GM04503 (cell line): ENCODE data around the gene ASB7.

Experiments
- DNase-seq: peaks from one replicate; pipeline ENCODE4 v3.0.0-alpha.2; 2012; ENCODE audit warnings: low read depth

ASB7 gene

GRCh38 chr15:100597862-100598261 is 4.5 kb upstream of the ASB7 start:
- no peak for DNase-seq

- DNase-seq: no peak
These were observed 3.7 kb upstream of the ASB7 start for GRCh38 chr15:100598655-100599054.

GRCh38 chr15:100601163-100601562 is 1.2 kb upstream of the ASB7 start:
- no peak for DNase-seq

DNA sequence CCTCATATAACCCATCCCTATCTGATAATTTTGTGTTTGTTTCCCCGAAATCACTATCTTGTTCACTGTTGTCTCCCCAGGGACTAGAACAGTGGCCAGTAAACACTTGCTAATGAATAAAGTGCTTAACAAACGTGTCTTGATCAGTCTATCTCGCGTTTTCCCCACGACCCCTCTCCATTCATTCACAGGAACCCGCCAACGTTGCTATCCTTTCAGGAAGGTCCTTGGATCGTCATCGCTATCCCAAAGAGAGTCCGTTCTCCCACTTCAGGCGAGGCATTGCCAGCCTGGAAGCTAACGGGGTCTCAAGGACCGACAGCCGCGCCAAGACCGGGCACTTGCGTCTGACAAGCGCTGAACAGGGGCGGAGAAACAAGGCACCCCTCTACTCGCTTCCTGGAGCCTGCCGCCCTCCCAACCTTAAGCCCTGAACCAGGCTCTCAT is 749 bp upstream of the ASB7 start:
- no peak for DNase-seq

DNA sequence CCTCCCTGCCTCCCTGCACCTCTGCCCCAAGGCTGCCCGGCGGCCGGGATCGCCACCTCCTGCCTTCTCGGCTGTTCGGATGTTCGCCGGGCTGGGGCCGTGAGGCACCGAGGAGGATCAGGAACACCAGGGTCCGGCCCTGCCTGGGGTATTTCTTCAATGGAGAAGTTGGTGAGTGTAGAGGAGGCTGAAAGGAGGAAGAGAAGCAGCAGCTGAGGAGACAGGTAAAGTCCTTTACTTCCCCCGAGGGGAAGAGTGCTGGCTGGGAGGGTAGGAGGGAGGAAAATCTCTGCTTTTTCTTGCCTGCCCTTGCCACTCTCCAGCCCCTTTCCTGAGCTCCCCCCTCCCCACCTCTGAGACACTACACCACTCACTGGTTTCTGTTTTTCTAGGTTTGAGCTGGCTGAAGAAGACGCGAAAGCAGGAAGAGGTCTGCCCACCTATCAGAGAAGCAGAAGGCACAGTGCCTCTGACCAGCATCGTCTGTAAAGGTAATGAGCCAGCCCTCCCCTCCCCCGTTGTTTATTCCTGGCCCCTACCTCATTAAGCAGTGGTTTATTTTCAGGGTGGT is 519 bp downstream of the ASB7 start:
- DNase-seq: no peak

GRCh38 chr15:100612539-100612938 is 10.2 kb downstream of the ASB7 start:
- no peak for DNase-seq

GRCh38 chr15:100613208-100613607 is 10.8 kb downstream of the ASB7 start:
- DNase-seq: no peak

DNA sequence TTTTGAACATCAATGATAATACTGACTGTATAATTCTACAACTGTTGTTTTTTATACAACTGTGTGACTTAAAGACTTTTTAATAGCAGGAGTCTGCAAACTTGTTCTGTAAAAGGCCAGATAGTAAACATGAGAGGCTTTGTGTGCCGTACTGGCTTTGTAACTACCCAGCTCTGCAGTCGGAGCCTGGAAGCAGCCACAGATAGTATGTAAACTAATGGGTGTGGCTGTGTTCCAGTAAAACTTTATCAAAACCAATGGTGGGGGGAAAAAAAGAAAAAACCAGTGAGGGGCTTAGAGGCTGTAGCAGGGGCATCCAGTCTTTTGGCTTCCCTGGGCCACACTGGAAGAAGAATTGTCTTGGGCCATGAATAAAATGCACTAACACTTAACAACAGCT is 11.9 kb downstream of the ASB7 start:
- DNase-seq: no peak

DNA sequence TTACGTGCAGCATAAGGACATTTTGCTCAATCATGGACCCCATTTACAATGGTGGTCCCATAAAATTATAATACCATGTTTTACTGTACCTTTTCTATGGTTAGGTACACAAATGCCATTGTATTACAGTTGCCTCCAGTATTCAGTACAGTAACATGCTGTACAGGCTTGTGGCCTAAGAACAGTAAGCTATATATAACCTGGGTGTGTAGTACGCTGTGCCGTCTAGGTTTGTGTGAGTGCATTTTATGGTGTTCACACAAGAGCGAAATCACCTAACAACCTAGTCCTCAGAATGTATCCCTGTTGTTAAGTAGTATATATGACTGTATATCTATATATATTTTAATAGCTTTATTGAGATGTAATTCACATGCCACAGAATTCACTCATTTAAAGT is 12.5 kb downstream of the ASB7 start:
- no peak for DNase-seq

- DNase-seq: no peak
These were observed 13.4 kb downstream of the ASB7 start for GRCh38 chr15:100615801-100616200.

DNA sequence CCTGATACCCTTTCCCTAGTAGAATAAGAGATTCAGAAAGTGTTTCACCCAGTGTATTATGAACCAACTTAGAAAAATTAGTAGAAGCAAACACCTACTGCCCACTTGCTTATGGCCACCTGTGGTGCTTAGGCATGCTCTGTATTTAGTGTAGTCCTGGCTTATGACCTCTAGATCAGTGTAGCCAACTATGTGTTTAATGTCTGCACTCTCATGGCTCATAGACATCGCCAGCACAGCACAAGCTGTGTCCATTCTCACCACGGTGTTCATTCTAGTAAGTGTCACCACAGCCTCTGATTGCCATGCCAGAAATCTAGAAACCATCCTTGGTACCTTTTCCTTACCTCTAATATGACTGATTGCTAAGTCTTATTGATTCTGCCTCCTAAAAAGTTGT is 14.3 kb downstream of the ASB7 start:
- DNase-seq: no peak

- no peak for DNase-seq
These were observed 20.9 kb downstream of the ASB7 start for GRCh38 chr15:100623301-100623700.

DNA sequence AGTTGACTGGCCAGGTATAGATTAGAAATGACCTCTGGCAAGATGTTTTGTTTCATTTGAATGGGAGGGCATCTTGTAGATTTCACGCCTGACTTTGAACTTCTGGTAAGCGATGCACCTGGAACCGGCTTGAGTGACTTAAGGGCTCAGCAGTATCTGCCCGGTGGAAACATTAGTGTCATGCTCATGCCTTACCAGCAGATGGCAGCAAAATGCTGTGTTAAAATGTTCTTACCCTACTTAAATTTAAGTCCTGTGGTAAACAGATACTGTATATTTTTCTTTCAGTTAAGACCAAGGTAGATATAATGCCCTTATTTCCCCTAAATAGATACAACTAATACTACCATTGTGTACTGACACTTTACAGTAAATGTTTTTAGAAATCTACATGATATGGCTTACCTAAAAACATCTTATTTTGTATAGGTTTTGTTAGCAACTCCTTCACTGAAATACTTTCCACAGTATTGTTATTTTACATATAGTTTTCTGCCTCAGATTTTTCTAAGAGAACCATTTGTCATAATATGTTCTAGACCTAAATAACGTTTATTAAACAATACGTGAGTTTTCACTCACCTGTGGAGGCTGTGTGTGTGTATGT is 25.5 kb downstream of the ASB7 start:
- DNase-seq: no peak

GRCh38 chr15:100628746-100629145 is 26.4 kb downstream of the ASB7 start:
- peak; percentile 82 for DNase-seq

GRCh38 chr15:100631831-100632230 is 29.4 kb downstream of the ASB7 start:
- DNase-seq: no peak

DNA sequence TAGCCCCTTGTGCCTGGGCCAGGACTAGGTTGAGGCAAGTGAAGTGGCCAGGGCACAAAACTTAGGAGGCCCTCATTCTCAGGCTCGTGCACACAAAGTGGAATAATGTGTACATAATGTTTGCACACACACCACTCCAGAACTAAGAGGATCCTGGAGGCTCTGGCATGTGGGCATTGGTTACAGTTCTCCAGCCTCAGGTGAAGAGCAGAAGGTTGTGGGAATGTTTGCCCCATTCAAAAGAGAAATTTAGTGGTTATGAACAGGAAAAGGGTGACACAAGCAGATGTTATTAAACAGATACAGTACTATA is 31.3 kb downstream of the ASB7 start:
- no peak for DNase-seq

DNA sequence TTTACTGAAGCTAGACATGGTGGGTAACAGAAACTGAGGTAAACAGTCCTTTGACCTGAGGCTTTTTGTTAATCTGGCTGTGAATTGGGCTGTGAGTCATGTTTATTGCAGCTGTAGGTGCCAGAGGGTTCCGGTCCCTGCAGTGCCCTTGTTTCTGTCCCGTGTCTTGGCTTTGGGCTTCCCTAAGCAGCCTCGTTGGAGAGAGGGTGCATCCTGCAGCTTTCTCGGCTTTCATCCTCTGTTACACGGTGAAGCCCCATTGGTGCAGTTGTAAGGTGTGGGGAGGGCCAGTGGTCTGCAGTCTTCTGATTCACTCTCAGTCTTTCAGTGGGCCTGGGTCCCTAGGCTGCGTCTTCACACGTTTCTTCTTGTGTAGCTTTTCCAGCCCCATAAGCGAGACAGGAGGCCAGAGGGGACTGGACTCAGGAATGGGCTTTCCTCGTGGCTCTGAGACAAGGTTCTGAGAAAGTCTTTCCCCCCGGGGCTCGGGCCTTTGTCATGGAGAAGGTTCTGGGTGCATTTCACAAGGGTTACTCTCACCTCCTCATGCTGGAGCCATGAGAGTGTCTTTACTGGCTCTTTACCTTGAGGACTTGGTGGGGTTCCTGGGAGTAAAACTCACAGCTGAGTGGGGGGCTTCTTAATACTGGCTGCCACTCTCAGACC is 33.1 kb downstream of the ASB7 start:
- no peak for DNase-seq

GRCh38 chr15:100638177-100638730 is 35.9 kb downstream of the ASB7 start:
- DNase-seq: no peak

DNA sequence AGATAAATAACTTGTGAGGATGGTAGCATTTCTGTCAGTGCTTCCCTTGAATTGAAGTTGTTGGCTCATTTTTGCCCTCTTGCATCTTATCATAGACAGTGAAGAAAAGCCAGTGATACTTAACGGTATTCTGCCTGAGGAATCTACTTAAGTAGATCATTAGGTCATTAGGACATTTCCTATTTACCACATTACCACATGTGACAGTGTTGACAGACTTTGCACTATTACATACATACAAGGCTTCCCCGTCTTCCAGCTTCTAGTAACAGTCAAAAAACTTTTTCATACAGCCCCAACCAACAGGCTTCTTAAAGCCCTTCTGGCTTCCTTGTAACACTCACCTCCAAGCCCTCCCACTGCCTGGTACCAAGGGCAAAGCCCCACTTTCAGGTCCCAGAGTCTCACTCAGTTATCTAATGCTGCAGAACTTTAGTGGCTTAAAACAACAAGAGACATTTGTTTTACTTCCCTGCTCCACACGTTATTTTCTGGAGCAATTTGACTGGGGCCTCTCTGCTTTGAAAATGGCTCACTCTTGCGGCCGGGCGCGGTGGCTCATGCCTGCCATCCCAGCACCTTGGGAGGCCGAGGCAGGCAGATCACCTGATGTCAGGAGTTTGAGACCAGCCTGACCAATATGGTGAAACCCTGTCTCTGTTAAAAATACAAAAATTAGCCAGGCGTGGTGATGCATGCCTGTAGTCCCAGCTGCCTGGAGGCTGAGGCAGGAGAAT is 40.0 kb downstream of the ASB7 start:
- DNase-seq: no peak

DNA sequence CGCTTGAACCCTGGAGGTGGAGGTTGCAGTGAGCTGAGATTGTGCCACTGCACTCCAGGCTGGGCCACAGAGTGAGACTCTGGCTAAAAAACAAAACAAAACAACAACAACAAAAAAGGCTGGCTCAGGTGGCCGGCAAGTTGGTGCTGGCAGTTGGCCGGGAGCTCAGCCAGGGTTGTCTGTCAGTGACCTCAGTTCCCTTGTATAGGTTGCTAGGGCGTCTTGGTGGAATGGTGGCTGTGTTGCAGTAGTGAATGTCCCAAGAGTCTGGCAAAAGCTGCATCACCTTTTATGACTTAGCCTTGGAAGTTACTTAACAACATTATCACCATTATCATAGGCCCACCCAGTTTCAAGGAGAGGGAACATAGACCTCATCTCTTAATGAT is 40.6 kb downstream of the ASB7 start:
- DNase-seq: no peak

DNA sequence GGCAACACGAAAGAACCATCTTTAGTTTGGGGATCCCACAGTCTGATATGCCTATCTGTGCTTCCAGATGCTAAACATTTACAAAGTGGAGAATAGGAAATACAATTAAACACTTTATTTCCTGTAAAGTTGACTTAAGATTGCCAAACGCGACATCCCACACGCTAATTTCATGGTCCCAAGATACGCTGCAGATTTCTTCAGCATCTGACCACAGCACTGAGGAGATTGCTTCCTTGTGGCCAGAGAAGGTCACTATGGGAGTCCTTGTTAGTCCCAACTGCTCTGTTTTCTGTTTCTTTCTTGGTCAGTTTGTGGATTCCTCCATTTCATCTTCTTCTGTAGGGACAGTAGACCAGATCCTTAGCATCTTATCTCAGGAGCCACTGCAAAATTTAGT is 43.3 kb downstream of the ASB7 start:
- no peak for DNase-seq

DNA sequence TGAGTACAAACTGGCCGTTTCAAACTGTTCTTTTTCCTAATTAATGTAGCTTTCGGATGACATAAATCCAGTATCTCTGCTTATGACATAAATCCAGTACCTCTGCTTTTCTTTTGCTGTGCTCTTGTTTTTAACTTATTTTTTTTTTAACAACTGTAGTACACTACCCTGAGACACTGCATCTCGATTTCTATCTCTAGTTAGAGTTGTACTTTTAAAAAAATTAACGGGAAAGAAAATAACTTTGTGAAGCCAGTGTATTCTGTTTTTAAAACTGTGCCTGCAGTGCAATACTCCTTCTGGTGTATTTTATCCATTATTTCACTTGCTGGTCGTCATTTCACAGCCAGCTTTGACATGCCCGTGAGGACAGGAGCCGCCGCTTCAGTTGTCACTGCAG is 46.6 kb downstream of the ASB7 start:
- DNase-seq: no peak

- DNase-seq: no peak
These were observed 48.3 kb downstream of the ASB7 start for GRCh38 chr15:100650685-100651084.
